ENCODE data around the gene NUP210.

DNA sequence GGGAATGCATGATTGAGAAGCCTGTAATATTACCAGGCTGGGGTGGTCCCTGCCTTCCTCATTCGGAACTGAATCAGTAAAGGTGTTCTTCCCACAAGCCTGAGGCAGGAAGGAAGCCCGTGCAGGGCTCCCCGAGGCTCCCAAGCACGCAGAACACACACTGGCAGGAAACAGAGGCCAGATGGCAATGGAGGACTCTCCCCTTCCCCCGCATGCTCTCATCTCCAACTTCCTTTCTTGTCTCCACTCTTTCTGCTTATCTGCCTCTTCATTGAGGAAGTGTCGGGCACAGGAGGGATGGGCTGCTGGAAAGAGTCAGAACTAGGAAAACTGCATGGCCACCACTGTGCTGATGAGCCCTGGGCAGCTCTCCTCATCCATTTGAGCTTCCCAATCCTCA, 123.5 kb downstream of the NUP210 start:
- TF ChIP-seq HNRNPL (IDR thresholded peaks at IDR 0.05; ENCODE audit: low read depth, low read length) (no peak), FOXA3 (CRISPR knock-in tag; IDR thresholded peaks at IDR 0.05) (no peak), FOXK2 (IDR thresholded peaks at IDR 0.05) (no peak), ZNF317 (CRISPR knock-in tag; IDR thresholded peaks at IDR 0.05) (no peak), CTCF (CRISPR knock-in tag; IDR thresholded peaks at IDR 0.05) (no peak)
- TF ChIP-seq, protein P1, sequence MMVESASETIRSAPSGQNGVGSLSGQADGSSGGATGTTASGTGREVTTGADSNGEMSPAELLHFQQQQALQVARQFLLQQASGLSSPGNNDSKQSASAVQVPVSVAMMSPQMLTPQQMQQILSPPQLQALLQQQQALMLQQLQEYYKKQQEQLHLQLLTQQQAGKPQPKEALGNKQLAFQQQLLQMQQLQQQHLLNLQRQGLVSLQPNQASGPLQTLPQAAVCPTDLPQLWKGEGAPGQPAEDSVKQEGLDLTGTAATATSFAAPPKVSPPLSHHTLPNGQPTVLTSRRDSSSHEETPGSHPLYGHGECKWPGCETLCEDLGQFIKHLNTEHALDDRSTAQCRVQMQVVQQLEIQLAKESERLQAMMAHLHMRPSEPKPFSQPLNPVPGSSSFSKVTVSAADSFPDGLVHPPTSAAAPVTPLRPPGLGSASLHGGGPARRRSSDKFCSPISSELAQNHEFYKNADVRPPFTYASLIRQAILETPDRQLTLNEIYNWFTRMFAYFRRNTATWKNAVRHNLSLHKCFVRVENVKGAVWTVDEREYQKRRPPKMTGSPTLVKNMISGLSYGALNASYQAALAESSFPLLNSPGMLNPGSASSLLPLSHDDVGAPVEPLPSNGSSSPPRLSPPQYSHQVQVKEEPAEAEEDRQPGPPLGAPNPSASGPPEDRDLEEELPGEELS (CRISPR knock-in tag; IDR thresholded peaks at IDR 0.05), result no peak
- TF ChIP-seq, protein P2, sequence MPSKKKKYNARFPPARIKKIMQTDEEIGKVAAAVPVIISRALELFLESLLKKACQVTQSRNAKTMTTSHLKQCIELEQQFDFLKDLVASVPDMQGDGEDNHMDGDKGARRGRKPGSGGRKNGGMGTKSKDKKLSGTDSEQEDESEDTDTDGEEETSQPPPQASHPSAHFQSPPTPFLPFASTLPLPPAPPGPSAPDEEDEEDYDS (CRISPR knock-in tag; IDR thresholded peaks at IDR 0.05), result no peak

All from HepG2 (cell line).